ENCODE data around the gene ZBTB39. TPM values are rescaled to one million over a fixed set of nuclear protein-coding genes. Genes with fewer than 3 reads are reported as not detected.
"Not testable (repeated sequence)": the region's sequence is repeated elsewhere in the genome, so short reads cannot be mapped to it uniquely, and the experiment has no call there.

Gene ZBTB39
- total RNA-seq, 1 experiment from 2014 or later: 3.3 TPM

- no peak for DNase-seq (ENCODE audit: low read depth)
These were observed 6.0 kb downstream of the ZBTB39 start for GRCh38 chr12:57000393-57000792.

- peak; percentile 68 for DNase-seq (ENCODE audit: low read depth)
These were observed 6.9 kb downstream of the ZBTB39 start for GRCh38 chr12:56999456-56999855.

GRCh38 chr12:56998981-56999380 lies 7.4 kb downstream of the ZBTB39 start:
- no peak for DNase-seq (ENCODE audit: low read depth)

- no peak for DNase-seq (ENCODE audit: low read depth)
These were observed 8.0 kb downstream of the ZBTB39 start for GRCh38 chr12:56998316-56998715.

- DNase-seq (ENCODE audit: low read depth): no peak
These were observed 9.4 kb downstream of the ZBTB39 start for GRCh38 chr12:56996793-56997545.

GRCh38 chr12:56995930-56996496 lies 10.3 kb downstream of the ZBTB39 start:
- no peak for DNase-seq (ENCODE audit: low read depth)

GRCh38 chr12:56995201-56995929 lies 11.0 kb downstream of the ZBTB39 start:
- no peak for DNase-seq (ENCODE audit: low read depth)

GRCh38 chr12:56994231-56994746 lies 12.1 kb downstream of the ZBTB39 start:
- no peak for DNase-seq (ENCODE audit: low read depth)

- no peak for DNase-seq (ENCODE audit: low read depth)
These were observed 13.0 kb downstream of the ZBTB39 start for GRCh38 chr12:56993346-56993745.

GRCh38 chr12:56991319-56992246 lies 14.8 kb downstream of the ZBTB39 start:
- peak; percentile 22 for DNase-seq (ENCODE audit: low read depth)

GRCh38 chr12:56990648-56991318 lies 15.6 kb downstream of the ZBTB39 start:
- no peak for DNase-seq (ENCODE audit: low read depth)

- DNase-seq (ENCODE audit: low read depth): peak; percentile 18
These were observed 16.3 kb downstream of the ZBTB39 start for GRCh38 chr12:56989861-56990610.

GRCh38 chr12:56988207-56988739 lies 18.1 kb downstream of the ZBTB39 start:
- no peak for DNase-seq (ENCODE audit: low read depth)

- peak; percentile 69 for DNase-seq (ENCODE audit: low read depth)
These were observed 18.7 kb downstream of the ZBTB39 start for GRCh38 chr12:56987551-56988053.

- no peak for DNase-seq (ENCODE audit: low read depth)
These were observed 19.3 kb downstream of the ZBTB39 start for GRCh38 chr12:56987011-56987410.

- DNase-seq (ENCODE audit: low read depth): peak; percentile 83
These were observed 20.6 kb downstream of the ZBTB39 start for GRCh38 chr12:56985714-56986113.

- DNase-seq (ENCODE audit: low read depth): no peak
These were observed 23.0 kb downstream of the ZBTB39 start for GRCh38 chr12:56983386-56983785.

- DNase-seq (ENCODE audit: low read depth): not testable (repeated sequence)
These were observed 23.6 kb downstream of the ZBTB39 start for GRCh38 chr12:56982578-56983236.

- DNase-seq (ENCODE audit: low read depth): no peak
These were observed 25.3 kb downstream of the ZBTB39 start for GRCh38 chr12:56980941-56981530.
